ENCODE results near the gene HMGCS2. TPM values are rescaled to one million over a fixed set of nuclear protein-coding genes. Genes with fewer than 3 reads are reported as not detected.

The HMGCS2 gene
- total RNA-seq, 4 donors from 2014 or later, result 10.9 to 1,165 (median 71.0) TPM

DNA sequence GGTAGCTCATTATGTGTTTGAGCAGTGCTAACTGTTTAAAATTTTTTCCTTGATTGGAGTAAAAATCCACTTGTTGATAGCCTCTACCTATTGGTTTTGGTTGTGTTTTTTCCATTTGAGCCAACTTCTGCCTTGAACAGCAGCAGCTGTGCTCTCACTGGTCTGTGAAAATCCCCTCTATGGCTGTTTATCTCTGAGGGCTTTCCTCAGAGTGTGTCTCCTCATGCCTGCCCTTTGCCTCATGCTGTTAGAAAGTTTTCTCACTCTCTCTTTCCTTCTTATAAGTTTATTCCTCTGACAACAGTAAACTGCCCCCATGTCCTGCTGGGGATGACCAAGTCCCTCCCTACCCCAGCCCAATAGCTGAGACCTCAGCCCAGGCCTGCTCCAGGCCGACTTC lies 28.5 kb upstream of the HMGCS2 start:
- Histone ChIP-seq H3K36me3 (no peaks in the 10 kb centered on the region), H3K27me3 (no peaks in the 10 kb centered on the region), H3K9me3 (no peaks in the 10 kb centered on the region), H3K4me1 (no peaks in the 10 kb centered on the region), H3K4me3 (no peak overlapping the region), H3K27ac (no peak overlapping the region)
- DNase-seq, result no peak
- TF ChIP-seq, protein P1, sequence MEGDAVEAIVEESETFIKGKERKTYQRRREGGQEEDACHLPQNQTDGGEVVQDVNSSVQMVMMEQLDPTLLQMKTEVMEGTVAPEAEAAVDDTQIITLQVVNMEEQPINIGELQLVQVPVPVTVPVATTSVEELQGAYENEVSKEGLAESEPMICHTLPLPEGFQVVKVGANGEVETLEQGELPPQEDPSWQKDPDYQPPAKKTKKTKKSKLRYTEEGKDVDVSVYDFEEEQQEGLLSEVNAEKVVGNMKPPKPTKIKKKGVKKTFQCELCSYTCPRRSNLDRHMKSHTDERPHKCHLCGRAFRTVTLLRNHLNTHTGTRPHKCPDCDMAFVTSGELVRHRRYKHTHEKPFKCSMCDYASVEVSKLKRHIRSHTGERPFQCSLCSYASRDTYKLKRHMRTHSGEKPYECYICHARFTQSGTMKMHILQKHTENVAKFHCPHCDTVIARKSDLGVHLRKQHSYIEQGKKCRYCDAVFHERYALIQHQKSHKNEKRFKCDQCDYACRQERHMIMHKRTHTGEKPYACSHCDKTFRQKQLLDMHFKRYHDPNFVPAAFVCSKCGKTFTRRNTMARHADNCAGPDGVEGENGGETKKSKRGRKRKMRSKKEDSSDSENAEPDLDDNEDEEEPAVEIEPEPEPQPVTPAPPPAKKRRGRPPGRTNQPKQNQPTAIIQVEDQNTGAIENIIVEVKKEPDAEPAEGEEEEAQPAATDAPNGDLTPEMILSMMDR (IDR thresholded peaks at IDR 0.05), result no peak
- TF ChIP-seq POLR2A (IDR thresholded peaks at IDR 0.05), result no peak

DNA sequence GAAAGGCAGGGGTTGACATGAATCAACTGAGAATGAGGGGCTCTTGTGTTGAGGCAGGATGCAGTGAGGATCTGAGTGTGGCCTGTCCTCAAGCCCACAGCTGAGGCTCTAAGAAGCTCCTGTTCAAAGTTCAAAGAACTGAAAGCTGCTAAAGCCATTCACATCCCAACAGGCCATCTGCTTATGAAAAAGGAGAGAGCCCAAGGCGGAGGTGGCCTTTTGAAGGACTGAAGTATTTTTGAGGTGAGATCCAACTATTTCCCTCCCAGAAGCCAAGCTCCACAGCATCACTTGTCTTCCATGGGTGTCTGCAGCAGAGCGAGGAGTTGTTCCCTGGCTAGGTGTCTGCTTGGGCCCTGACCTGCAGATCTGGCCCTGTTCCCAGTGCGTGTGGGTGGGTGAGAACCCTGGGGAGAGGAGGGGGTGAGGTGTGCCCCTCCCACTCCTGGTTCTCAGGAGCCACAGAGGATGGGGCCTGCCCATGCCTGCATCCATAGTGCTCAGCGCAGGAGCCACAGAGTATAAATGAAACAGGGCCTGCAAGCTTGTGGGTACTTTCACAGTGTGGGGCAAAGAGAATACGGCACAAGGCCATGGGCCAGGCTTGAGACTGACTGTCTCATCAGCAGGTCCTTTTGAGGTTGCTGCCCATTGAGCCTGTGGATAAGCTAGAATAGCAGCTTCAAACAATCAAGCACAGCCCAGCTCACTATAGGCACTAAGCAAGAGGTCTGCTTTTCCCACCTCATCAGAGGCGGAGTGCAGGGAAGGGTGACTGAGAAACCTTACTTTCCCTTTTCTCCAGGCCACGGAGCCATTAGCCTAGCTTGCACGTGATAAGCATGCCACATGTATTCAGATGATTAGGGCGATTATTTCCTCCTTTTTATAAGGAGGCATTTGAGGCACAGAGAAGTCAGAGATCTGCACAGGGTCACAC lies 26.8 kb upstream of the HMGCS2 start:
- TF ChIP-seq, protein P1 (IDR thresholded peaks at IDR 0.05), result no peak
- no peak for TF ChIP-seq POLR2A (IDR thresholded peaks at IDR 0.05)

DNA sequence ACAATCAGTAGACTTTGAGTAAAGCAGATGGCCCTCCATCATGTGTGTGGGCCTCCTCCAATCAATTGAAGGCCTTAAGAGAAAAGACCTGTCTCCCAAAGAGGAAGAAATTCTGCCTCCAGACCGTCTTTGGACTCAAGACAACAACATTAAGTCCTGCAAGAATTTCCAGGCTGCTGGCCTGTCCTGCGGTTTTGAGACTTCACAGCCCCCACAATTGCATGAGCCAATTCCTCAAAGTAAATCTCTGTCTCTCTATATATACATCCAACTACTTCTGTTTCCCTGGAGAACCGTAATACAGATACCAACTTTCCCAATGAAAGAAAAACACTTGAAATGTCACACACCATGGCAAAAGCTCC lies 26.2 kb upstream of the HMGCS2 start:
- no peak overlapping the region for H3K27ac ChIP-seq
- peaks cover 0 to 4% (median 0%) of the 10 kb centered on the region in 4 donors for H3K4me1 ChIP-seq

More for the DNA sequence above, 26.8 kb upstream of the HMGCS2 start:
- peaks cover 0 to 4% (median 0%) of the 10 kb centered on the region in 4 donors for H3K4me1 ChIP-seq
- H3K36me3 ChIP-seq, result no peaks in the 10 kb centered on the region
- H3K27ac ChIP-seq, result no peak overlapping the region
- DNase-seq, result no peak
- no peak overlapping the region for H3K4me3 ChIP-seq
- no peaks in the 10 kb centered on the region for H3K27me3 ChIP-seq
- H3K9me3 ChIP-seq, result no peaks in the 10 kb centered on the region

DNA sequence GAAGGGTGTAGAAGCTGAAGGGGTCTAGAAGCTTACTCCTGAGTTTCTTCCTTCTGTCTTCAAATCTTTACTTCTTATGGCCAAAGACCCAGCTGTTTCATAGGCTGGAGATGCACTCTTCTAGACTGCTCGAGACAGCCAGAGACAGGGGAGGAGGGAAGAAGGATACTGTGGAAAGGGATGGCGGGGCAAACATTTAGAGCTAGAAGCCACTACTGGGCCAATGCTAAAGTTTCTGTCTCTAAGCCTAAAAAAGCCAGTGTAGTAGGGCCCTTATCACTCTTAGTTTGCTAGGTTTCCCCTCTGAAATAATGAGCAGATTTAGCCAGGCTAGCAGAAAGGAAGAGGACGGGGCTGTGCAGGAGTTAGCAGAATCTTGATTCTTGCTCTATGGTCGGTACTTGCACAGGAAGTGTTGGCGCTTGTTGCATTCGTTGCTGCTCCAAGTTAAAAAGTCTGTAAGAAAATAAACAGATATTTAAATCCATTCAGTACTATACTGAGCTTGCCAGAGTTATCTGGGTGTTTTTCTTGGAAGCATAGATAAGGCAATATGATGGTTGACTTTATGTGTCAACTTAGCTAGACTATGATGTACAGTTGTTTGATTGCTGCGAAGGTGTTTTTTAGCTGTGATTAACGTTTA lies 25.6 kb upstream of the HMGCS2 start:
- H3K9me3 ChIP-seq, result no peaks in the 10 kb centered on the region
- H3K27me3 ChIP-seq, result no peaks in the 10 kb centered on the region
- no peak overlapping the region for H3K4me3 ChIP-seq
- TF ChIP-seq, protein P1 (IDR thresholded peaks at IDR 0.05), result no peak
- TF ChIP-seq POLR2A (IDR thresholded peaks at IDR 0.05), result no peak
- H3K36me3 ChIP-seq, result no peaks in the 10 kb centered on the region
- DNase-seq, result no peak
- no peak overlapping the region for H3K27ac ChIP-seq
- H3K4me1 ChIP-seq, result peaks cover 0 to 4% (median 0%) of the 10 kb centered on the region in 4 donors

More for the DNA sequence above, 26.2 kb upstream of the HMGCS2 start:
- Histone ChIP-seq H3K27me3 (no peaks in the 10 kb centered on the region), H3K4me3 (no peak overlapping the region), H3K36me3 (no peaks in the 10 kb centered on the region), H3K9me3 (no peaks in the 10 kb centered on the region)
- TF ChIP-seq, protein P1 (IDR thresholded peaks at IDR 0.05), result no peak
- no peak for DNase-seq

DNA sequence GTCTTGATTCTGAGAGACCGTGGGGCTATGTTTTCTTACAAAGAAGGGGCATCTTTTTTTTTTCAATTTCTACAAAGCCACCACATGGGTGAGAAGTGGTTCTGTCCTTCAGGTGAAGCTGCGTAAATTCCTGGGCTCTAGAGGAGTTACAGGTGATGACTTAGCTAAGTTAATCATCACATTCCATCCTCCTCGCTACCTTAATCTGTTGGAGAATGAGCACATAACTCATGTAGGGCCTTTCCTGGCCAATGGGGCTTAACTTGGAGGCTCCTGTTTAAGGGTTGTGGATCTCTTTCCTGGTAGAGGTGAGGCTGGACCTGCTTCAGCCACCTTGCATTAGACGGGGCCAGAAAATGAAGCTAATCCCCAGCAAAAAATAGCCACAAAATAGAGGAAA lies 22.7 kb upstream of the HMGCS2 start:
- no peak overlapping the region for H3K4me3 ChIP-seq
- DNase-seq, result no peak
- peaks cover 0 to 4% (median 0%) of the 10 kb centered on the region in 4 donors for H3K4me1 ChIP-seq
- no peaks in the 10 kb centered on the region for H3K36me3 ChIP-seq
- H3K27ac ChIP-seq, result no peak overlapping the region
- TF ChIP-seq, protein P1 (IDR thresholded peaks at IDR 0.05), result no peak
- TF ChIP-seq POLR2A (IDR thresholded peaks at IDR 0.05), result no peak
- H3K9me3 ChIP-seq, result no peaks in the 10 kb centered on the region
- H3K27me3 ChIP-seq, result no peaks in the 10 kb centered on the region
